WTC11 (cell line): ENCODE results near the gene MYG1. TPM values are rescaled to one million over a fixed set of nuclear protein-coding genes. Genes with fewer than 3 reads are reported as not detected.

Experiments
- ATAC-seq: fragments of 200-7000 bp; cut with Tn5 transposase; 2 replicates; pipeline ENCODE4 v1.10.0; 2021; ENCODE audit warnings: mild to moderate bottlenecking, moderate library complexity
- CTCF ChIA-PET: fragments of 300-600 bp; sonication (Branson Sonifier 250); formaldehyde crosslinking; loops from one replicate; lab custom pipeline; 2021; ENCODE audit warnings: antibody characterized with exemption; lab: Charles Lee
- POLR2A ChIA-PET: fragments of 350-600 bp; sonication (Branson Sonifier 250); formaldehyde crosslinking; loops from one replicate; lab custom pipeline; 2021; ENCODE audit warnings: antibody characterized with exemption; lab: Charles Lee
- DNase-seq: peaks from one replicate; pipeline ENCODE4 v3.0.0; 2021; ENCODE audit warnings: low spot score
- H3K27ac Mint-ChIP-seq: 2 replicates; pipeline ENCODE4 v1.8.0; 2021; ENCODE audit warnings: mixed read lengths
- H3K27me3 Mint-ChIP-seq: 2 replicates; pipeline ENCODE4 v1.8.0; 2021; ENCODE audit warnings: low read depth, mild to moderate bottlenecking, moderate library complexity, mixed read lengths
- H3K36me3 Mint-ChIP-seq: 2 replicates; pipeline ENCODE4 v1.8.0; 2021; ENCODE audit warnings: mixed read lengths
- H3K4me1 Mint-ChIP-seq: 2 replicates; pipeline ENCODE4 v1.8.0; 2022; ENCODE audit warnings: mixed read lengths
- H3K4me3 Mint-ChIP-seq: 2 replicates; pipeline ENCODE4 v1.8.0; 2021; ENCODE audit warnings: mild to moderate bottlenecking, moderate library complexity, mixed read lengths
- H3K9me3 Mint-ChIP-seq: 2 replicates; pipeline ENCODE4 v1.8.0; 2021; ENCODE audit warnings: mixed read lengths
- AFF4 ChIP-seq: sonication (generic); formaldehyde crosslinking; IDR thresholded peaks from 2 replicates; pipeline ENCODE4 v1.8.1; 2023; ENCODE audit warnings: mild to moderate bottlenecking, missing genetic modification reagents, borderline replicate concordance
- CDX4 ChIP-seq: fragments of 250-450 bp; sonication (Bioruptor Pico); IDR thresholded peaks from 2 replicates; pipeline ENCODE4 v1.9.0; 2021; ENCODE audit warnings: moderate library complexity, mild to moderate bottlenecking, inconsistent platforms, borderline replicate concordance
- CREM ChIP-seq: sonication (generic); formaldehyde crosslinking; IDR thresholded peaks from 2 replicates; pipeline ENCODE4 v1.8.1; 2022; ENCODE audit warnings: mild to moderate bottlenecking, missing genetic modification reagents, moderate library complexity
- ELF4 ChIP-seq: sonication (generic); formaldehyde crosslinking; IDR thresholded peaks from 2 replicates; pipeline ENCODE4 v1.8.1; 2022; ENCODE audit warnings: low read depth, mild to moderate bottlenecking, moderate library complexity, missing genetic modification reagents
- EMX1 ChIP-seq: fragments of 250-450 bp; sonication (Bioruptor Pico); IDR thresholded peaks from 2 replicates; pipeline ENCODE4 v1.8.0; 2021; ENCODE audit warnings: mild to moderate bottlenecking
- GABPB1 ChIP-seq: sonication (generic); formaldehyde crosslinking; IDR thresholded peaks from 2 replicates; pipeline ENCODE4 v1.8.1; 2023; ENCODE audit warnings: mild to moderate bottlenecking, missing genetic modification reagents
- GRHL2 ChIP-seq: fragments of 250-450 bp; sonication (Bioruptor Pico); IDR thresholded peaks from 2 replicates; pipeline ENCODE4 v1.8.0; 2022; ENCODE audit warnings: mild to moderate bottlenecking, moderate library complexity; ENCODE audit not compliant: insufficient replicate concordance, severe bottlenecking
- GTF2I ChIP-seq: fragments of 250-450 bp; sonication (Bioruptor Pico); conservative IDR thresholded peaks from 2 replicates; pipeline ENCODE4 v1.4.0; 2021; ENCODE audit warnings: mild to moderate bottlenecking
- IRF1 ChIP-seq: sonication (generic); formaldehyde crosslinking; IDR thresholded peaks from 2 replicates; pipeline ENCODE4 v1.8.0; 2023; ENCODE audit warnings: missing genetic modification reagents
- IRF2 ChIP-seq: sonication (generic); formaldehyde crosslinking; IDR thresholded peaks from 2 replicates; pipeline ENCODE4 v1.8.0; 2022; ENCODE audit warnings: low read depth, missing genetic modification reagents, borderline replicate concordance
- JUN ChIP-seq: sonication (generic); formaldehyde crosslinking; IDR thresholded peaks from 2 replicates; pipeline ENCODE4 v1.8.0; 2023; ENCODE audit warnings: mild to moderate bottlenecking, missing genetic modification reagents
- MYBL2 ChIP-seq: sonication (generic); formaldehyde crosslinking; IDR thresholded peaks from 2 replicates; pipeline ENCODE4 v1.8.1; 2023; ENCODE audit warnings: mild to moderate bottlenecking, moderate library complexity, missing genetic modification reagents
- PRRX2 ChIP-seq: fragments of 250-450 bp; sonication (Bioruptor Pico); IDR thresholded peaks from 2 replicates; pipeline ENCODE4 v1.8.0; 2021; ENCODE audit warnings: mild to moderate bottlenecking
- SMAD3 ChIP-seq: sonication (generic); formaldehyde crosslinking; IDR thresholded peaks from 2 replicates; pipeline ENCODE4 v1.8.0; 2022; ENCODE audit warnings: missing genetic modification reagents, mild to moderate bottlenecking, borderline replicate concordance
- SP1 ChIP-seq: sonication (generic); formaldehyde crosslinking; conservative IDR thresholded peaks from 2 replicates; pipeline ENCODE4 v1.8.1; 2022; ENCODE audit warnings: missing genetic modification reagents
- ZMAT4 ChIP-seq: fragments of 250-450 bp; sonication (Bioruptor Pico); IDR thresholded peaks from 2 replicates; pipeline ENCODE4 v1.9.0; 2021; ENCODE audit warnings: mild to moderate bottlenecking
- ZNF138 ChIP-seq: sonication (generic); formaldehyde crosslinking; conservative IDR thresholded peaks from 2 replicates; pipeline ENCODE4 v1.8.1; 2022; ENCODE audit warnings: mild to moderate bottlenecking, moderate library complexity, missing genetic modification reagents
- ZNF281 ChIP-seq: sonication (generic); formaldehyde crosslinking; IDR thresholded peaks from 2 replicates; pipeline ENCODE4 v1.8.0; 2023; ENCODE audit warnings: mild to moderate bottlenecking, missing genetic modification reagents
- ZNF512 ChIP-seq: sonication (generic); formaldehyde crosslinking; IDR thresholded peaks from 2 replicates; pipeline ENCODE4 v1.8.1; 2022; ENCODE audit warnings: missing genetic modification reagents, borderline replicate concordance
- total RNA-seq: library from RNA; stranded (reverse); gene quantifications from 3 replicates; pipeline ENCODE4 v1.2.3, GENCODE V29; 2021

MYG1 gene
- total RNA-seq, 1 experiment from 2014 or later = 93.1 TPM

GRCh38 chr12:53347905-53348304, 48.4 kb downstream of the MYG1 start:
- ChIA-PET CTCF (interaction anchor here (0.7 to 8.6 kb wide), 4 partner anchors 9 to 1323 kb away, joined by 3 to 148 read pairs (median 3); partner anchors contain the start of gene AAAS), POLR2A (interaction anchor here (0.5 kb wide), 1 partner anchor 33 kb away, joined by 8 read pairs; no protein-coding TSS in a partner anchor)
- H3K4me3 Mint-ChIP-seq = no peak overlapping the region
- peaks cover 16% of the 10 kb centered on the region for H3K4me1 Mint-ChIP-seq
- TF ChIP-seq CDX4 (CRISPR knock-in tag) = no peak
- no peak for TF ChIP-seq ZNF512
- no peak for TF ChIP-seq ELF4 (CRISPR knock-in tag)
- TF ChIP-seq ZMAT4 (CRISPR knock-in tag) = no peak
- no peak for TF ChIP-seq GABPB1 (CRISPR knock-in tag)
- no peak for TF ChIP-seq ZNF281
- no peak for TF ChIP-seq AFF4 (CRISPR knock-in tag)
- TF ChIP-seq IRF2 = no peak
- no peak for TF ChIP-seq CREM (CRISPR knock-in tag)
- TF ChIP-seq IRF1 = no peak
- TF ChIP-seq GRHL2 (CRISPR knock-in tag) = no peak
- TF ChIP-seq PRRX2 = no peak
- no peak for TF ChIP-seq ZNF138 (CRISPR knock-in tag)
- TF ChIP-seq GTF2I (CRISPR knock-in tag) = no peak
- TF ChIP-seq SMAD3 (CRISPR knock-in tag) = no peak
- TF ChIP-seq SP1 = no peak
- TF ChIP-seq EMX1 (CRISPR knock-in tag) = no peak
- TF ChIP-seq MYBL2 (CRISPR knock-in tag) = no peak
- TF ChIP-seq JUN (CRISPR knock-in tag) = no peak
- H3K9me3 Mint-ChIP-seq = no peaks in the 10 kb centered on the region
- no peaks in the 10 kb centered on the region for H3K36me3 Mint-ChIP-seq
- peaks cover 30% of the 10 kb centered on the region for H3K27me3 Mint-ChIP-seq
- no peak overlapping the region for H3K27ac Mint-ChIP-seq
- ATAC-seq (no peak), DNase-seq (no peak)
